Sigmoid colon (tissue), 7 donors: Measurements from ENCODE around the gene ZNF554. TPM values are rescaled to one million over a fixed set of nuclear protein-coding genes. Genes with fewer than 3 reads are reported as not detected.

Source experiments
- DNase-seq: peaks from one replicate; pipeline ENCODE4 v3.0.0-alpha.2; 2019
- H3K27ac ChIP-seq, 4 donors: fragments of 200-600 bp; sonication (generic); one replicate each; pipeline ENCODE4 v1.5.1; 2016 to 2019; ENCODE audit warnings: mild to moderate bottlenecking in 1 of 4
- H3K27me3 ChIP-seq, 3 donors: fragments of 200-600 bp; sonication (generic); one replicate each; pipeline ENCODE4 v1.5.1; 2019; ENCODE audit warnings: mild to moderate bottlenecking in 1 of 3
- H3K36me3 ChIP-seq, 4 donors: fragments of 200-600 bp; sonication (generic); one replicate each; pipeline ENCODE4 v1.5.1; 2016 to 2019
- H3K4me1 ChIP-seq, 4 donors: fragments of 200-600 bp; sonication (generic); one replicate each; pipeline ENCODE4 v1.5.1; 2017 to 2019
- H3K4me3 ChIP-seq, 4 donors: fragments of 200-600 bp; sonication (generic); one replicate each; pipeline ENCODE4 v1.5.1; 2017 to 2019; ENCODE audit warnings: mild to moderate bottlenecking in 2 of 4, moderate library complexity in 1 of 4
- H3K9me3 ChIP-seq, 4 donors: fragments of 200-600 bp in 3 of 4; sonication (generic) in 3 of 4; one replicate each; pipeline versions ENCODE4 v1.5.1 to v1.6.1; 2013 to 2019
- CTCF ChIP-seq, 4 experiments: fragments of 450-650 bp in 3 of 4; fragments of 200-600 bp in 1 of 4; IDR thresholded peaks; one replicate each; pipeline ENCODE4 v1.5.1; 2016 to 2019; ENCODE audit warnings: antibody characterized with exemption in 4 of 4, mild to moderate bottlenecking in 3 of 4, moderate library complexity in 2 of 4
- EP300 ChIP-seq, 4 donors: sonication (generic); formaldehyde crosslinking; IDR thresholded peaks; one replicate each; pipeline ENCODE4 v1.6.1; 2017; ENCODE audit warnings: antibody characterized with exemption in 4 of 4
- POLR2A ChIP-seq, 2 donors: fragments of 450-650 bp; IDR thresholded peaks; one replicate each; pipeline ENCODE4 v1.6.1; 2016; ENCODE audit warnings: antibody characterized with exemption in 2 of 2, mild to moderate bottlenecking in 2 of 2, moderate library complexity in 2 of 2
- POLR2AphosphoS5 ChIP-seq, 4 donors: sonication (generic); formaldehyde crosslinking; IDR thresholded peaks; one replicate each; pipeline ENCODE4 v1.6.1; 2017; ENCODE audit warnings: antibody characterized with exemption in 4 of 4
- WGBS, 2 donors: extraction: QIAGEN DNeasy Blood & Tissue Kit; methylation state at CpG; one replicate each; pipeline ENCODE4 v1.1.7; 2013; 5-methylcytosine and 5-hydroxymethylcytosine counted together
- intact Hi-C: fragments of 100-400 bp; cut with DNase I; formaldehyde crosslinking; loops from one replicate; pipeline ENCODE4 v1.15.1; 2023
- polyA plus RNA-seq, 3 donors: library from polyadenylated mRNA; stranded (reverse); fragments of 200-250 nt; gene quantifications; one replicate each; pipeline ENCODE4 v1.2.3, GENCODE V29; 2013
- total RNA-seq, 4 donors: library from RNA; depleted of rRNA; stranded (reverse); fragments of >200 nt; gene quantifications; one replicate each; pipeline ENCODE4 v1.1.0, GENCODE V29; 2016
- donor health status: healthy with polysubstance abuse.
- donor health status: Bipolar disorder and iron deficiency.
- donor health status: healthy.

ZNF554 gene
- total and polyA plus RNA-seq, 7 donors: 1.2 to 8.1 (median 3.3) TPM

DNA sequence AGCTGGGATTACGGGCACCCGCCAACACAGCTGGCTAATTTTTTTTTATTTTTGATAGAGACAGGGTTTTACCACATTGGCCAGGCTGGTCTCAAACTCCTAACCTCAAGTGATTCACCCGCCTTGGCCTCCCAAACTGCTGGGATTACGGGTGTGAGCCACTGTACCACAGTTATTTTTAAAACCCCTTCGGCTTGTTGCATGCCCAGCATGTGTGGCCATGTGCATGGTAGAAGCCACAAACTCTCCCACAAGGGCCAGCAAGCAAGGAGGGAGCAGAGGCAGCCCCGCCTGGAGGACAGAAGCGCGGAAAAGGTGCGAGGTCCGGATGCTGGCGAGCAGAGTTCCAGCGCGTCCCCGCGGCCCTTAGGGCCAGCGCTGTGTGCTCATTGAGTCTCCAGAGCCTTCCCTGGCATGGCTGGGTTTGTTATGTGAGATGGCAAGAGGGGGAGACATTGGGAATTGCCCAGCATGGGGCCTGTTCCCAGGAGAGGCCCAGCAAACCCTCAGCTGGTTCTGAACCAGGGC lies 21.4 kb upstream of the ZNF554 start:
- no peaks in the 10 kb centered on the region for H3K9me3 ChIP-seq
- WGBS, 2 donors: 96 to 97% methylated on average over 16 of the region's 16 CpGs
- H3K36me3 ChIP-seq: peaks cover 0 to 71% (median 13%) of the 10 kb centered on the region in 4 donors
- TF ChIP-seq POLR2A (IDR thresholded peaks at IDR 0.05) (no peak), CTCF (IDR thresholded peaks at IDR 0.05) (no peak), EP300 (IDR thresholded peaks at IDR 0.05) (no peak), POLR2AphosphoS5 (IDR thresholded peaks at IDR 0.05) (no peak)
- no peaks in the 10 kb centered on the region for H3K4me1 ChIP-seq
- no peaks in the 10 kb centered on the region for H3K27me3 ChIP-seq
- intact Hi-C loops: no loop called here
- H3K27ac ChIP-seq: no peak overlapping the region
- no peak for DNase-seq
- no peak overlapping the region for H3K4me3 ChIP-seq

DNA sequence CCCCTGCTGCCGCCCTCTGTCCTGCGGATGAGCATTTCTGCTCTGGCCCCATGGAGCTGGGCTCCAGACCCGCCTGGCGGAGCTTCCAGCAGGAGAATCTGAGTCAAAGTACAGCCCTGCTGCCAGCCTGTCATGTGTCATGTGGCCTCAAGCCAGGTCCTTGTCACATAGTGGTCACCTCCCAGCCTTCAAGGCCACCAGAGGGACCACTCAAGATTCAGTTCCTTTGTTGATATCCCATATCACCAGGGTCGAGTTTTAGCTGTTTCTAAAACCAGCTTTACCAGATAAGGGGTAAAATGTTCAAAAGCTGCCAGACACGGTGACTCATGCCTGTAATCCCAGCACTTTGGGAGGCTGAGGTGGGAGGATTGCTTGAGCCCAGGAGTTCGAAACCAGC lies 20.9 kb upstream of the ZNF554 start:
- Histone ChIP-seq H3K27ac (no peak overlapping the region), H3K27me3 (no peaks in the 10 kb centered on the region), H3K9me3 (no peaks in the 10 kb centered on the region), H3K36me3 (peaks cover 0 to 76% (median 13%) of the 10 kb centered on the region in 4 donors), H3K4me1 (no peaks in the 10 kb centered on the region), H3K4me3 (no peak overlapping the region)
- 88 to 95% methylated on average over 7 of the region's 7 CpGs for WGBS, 2 donors
- intact Hi-C loops: no loop called here
- DNase-seq: no peak
- no peak for TF ChIP-seq EP300 (IDR thresholded peaks at IDR 0.05)
- TF ChIP-seq POLR2AphosphoS5 (IDR thresholded peaks at IDR 0.05): no peak
- TF ChIP-seq POLR2A (IDR thresholded peaks at IDR 0.05): no peak
- TF ChIP-seq CTCF (IDR thresholded peaks at IDR 0.05): no peak

GRCh38 chr19:2799273-2800020 lies 20.2 kb upstream of the ZNF554 start:
- no peak for DNase-seq
- no peak overlapping the region for H3K4me3 ChIP-seq
- TF ChIP-seq CTCF (IDR thresholded peaks at IDR 0.05) (no peak), POLR2A (IDR thresholded peaks at IDR 0.05) (no peak), EP300 (IDR thresholded peaks at IDR 0.05) (no peak), POLR2AphosphoS5 (IDR thresholded peaks at IDR 0.05) (no peak)
- WGBS, 2 donors: 96% methylated on average over 41 of the region's 41 CpGs
- peaks cover 0 to 74% (median 13%) of the 10 kb centered on the region in 4 donors for H3K36me3 ChIP-seq
- no peaks in the 10 kb centered on the region for H3K9me3 ChIP-seq
- no peaks in the 10 kb centered on the region for H3K27me3 ChIP-seq
- H3K27ac ChIP-seq: no peak overlapping the region
- no peaks in the 10 kb centered on the region for H3K4me1 ChIP-seq
- intact Hi-C loops: no loop called here

- peaks cover 0 to 70% (median 13%) of the 10 kb centered on the region in 4 donors for H3K36me3 ChIP-seq
- H3K9me3 ChIP-seq: no peaks in the 10 kb centered on the region
- 96% methylated on average over 22 of the region's 22 CpGs for WGBS, 2 donors
- intact Hi-C loops: no loop called here
- H3K4me1 ChIP-seq: no peaks in the 10 kb centered on the region
- H3K4me3 ChIP-seq: no peak overlapping the region
- H3K27ac ChIP-seq: no peak overlapping the region
- no peaks in the 10 kb centered on the region for H3K27me3 ChIP-seq
- no peak for TF ChIP-seq EP300 (IDR thresholded peaks at IDR 0.05)
- TF ChIP-seq POLR2AphosphoS5 (IDR thresholded peaks at IDR 0.05): no peak
- no peak for TF ChIP-seq POLR2A (IDR thresholded peaks at IDR 0.05)
- TF ChIP-seq CTCF (IDR thresholded peaks at IDR 0.05): no peak
- DNase-seq: no peak
Observed at GRCh38 chr19:2800506-2800905, 19.2 kb upstream of the ZNF554 start.
